BLaER1 treated with 17β-estradiol and CSF1 and Interleukin-3, amounts not matched to agents 10 nM and 100 nM (cell line): ENCODE data around the gene TMEM38A.

Experiments used
- H3K27ac ChIP-seq, 11 experiments: shearing (Covaris generic); formaldehyde crosslinking; 2 replicates each; pipeline ENCODE4 v1.8.1; 2022
- H3K27me3 ChIP-seq, 11 experiments: shearing (Covaris generic); formaldehyde crosslinking; 2 replicates each; pipeline ENCODE4 v1.8.1; 2022
- H3K36me3 ChIP-seq, 11 experiments: shearing (Covaris generic); formaldehyde crosslinking; 2 replicates each; pipeline ENCODE4 v1.8.1; 2022
- H3K4me1 ChIP-seq, 10 experiments: shearing (Covaris generic); formaldehyde crosslinking; 2 replicates each; pipeline ENCODE4 v1.8.1; 2022
- H3K4me2 ChIP-seq, 11 experiments: shearing (Covaris generic); formaldehyde crosslinking; 2 replicates each; pipeline ENCODE4 v1.8.1; 2022
- H3K4me3 ChIP-seq, 10 experiments: shearing (Covaris generic); formaldehyde crosslinking; 2 replicates each; pipeline ENCODE4 v1.8.1; 2022
- H3K9ac ChIP-seq, 11 experiments: shearing (Covaris generic); formaldehyde crosslinking; 2 replicates each; pipeline ENCODE4 v1.8.1; 2022
- H3K9me3 ChIP-seq, 11 experiments: shearing (Covaris generic); formaldehyde crosslinking; replicated peaks in 1 of 11; 2 replicates each; pipeline ENCODE4 v1.8.1; 2022
- H4K20me1 ChIP-seq, 11 experiments: shearing (Covaris generic); formaldehyde crosslinking; 2 replicates each; pipeline ENCODE4 v1.8.1; 2022
- Cebpa-rat ChIP-seq, 11 experiments: shearing (Covaris generic); IDR thresholded peaks; 2 replicates each; pipeline ENCODE4 v1.8.1; 2022

TMEM38A gene

GRCh38 chr19:16620584-16620983 lies 40.4 kb upstream of the TMEM38A start:
- Histone ChIP-seq H3K27ac (no peak overlapping the region), H3K9ac (peak overlapping the region in 1 of 11 experiments; percentile 41; a peak in 1 of 22 replicates), H3K27me3 (no peaks in the 10 kb centered on the region), H3K9me3 (no peaks in the 10 kb centered on the region), H3K4me2 (peak overlapping the region in 7 of 11 experiments; percentile 28 to 83 (median 52); a peak in 5 of 22 replicates), H4K20me1 (peaks cover 100% of the 10 kb centered on the region in 11 experiments), H3K36me3 (peaks cover 26 to 63% (median 40%) of the 10 kb centered on the region in 11 experiments), H3K4me1 (peaks cover 46 to 59% (median 54%) of the 10 kb centered on the region in 10 experiments), H3K4me3 (no peak overlapping the region)
- no peak for TF ChIP-seq Cebpa-rat (IDR thresholded peaks at IDR 0.05)

- Histone ChIP-seq H3K27me3 (no peaks in the 10 kb centered on the region), H3K9me3 (no peaks in the 10 kb centered on the region), H3K4me3 (no peak overlapping the region), H3K27ac (no peak overlapping the region), H3K4me1 (peaks cover 46 to 59% (median 54%) of the 10 kb centered on the region in 10 experiments), H4K20me1 (peaks cover 100% of the 10 kb centered on the region in 11 experiments), H3K9ac (peak overlapping the region in 3 of 11 experiments; percentile 1 to 12 (median 9); a peak in 3 of 22 replicates), H3K4me2 (no peak overlapping the region), H3K36me3 (peaks cover 26 to 70% (median 45%) of the 10 kb centered on the region in 11 experiments)
- TF ChIP-seq Cebpa-rat (IDR thresholded peaks at IDR 0.05) = no peak
Observed at GRCh38 chr19:16621165-16621800, 39.7 kb upstream of the TMEM38A start.

- Histone ChIP-seq H3K4me2 (no peak overlapping the region), H4K20me1 (peaks cover 93 to 99% (median 97%) of the 10 kb centered on the region in 11 experiments), H3K27ac (no peak overlapping the region), H3K4me3 (no peak overlapping the region), H3K27me3 (no peaks in the 10 kb centered on the region), H3K9ac (peak overlapping the region in 1 of 11 experiments; percentile 15; a peak in 2 of 22 replicates), H3K4me1 (peaks cover 32 to 45% (median 41%) of the 10 kb centered on the region in 10 experiments), H3K36me3 (peaks cover 26 to 69% (median 42%) of the 10 kb centered on the region in 11 experiments), H3K9me3 (no peaks in the 10 kb centered on the region)
- TF ChIP-seq Cebpa-rat (IDR thresholded peaks at IDR 0.05) = no peak
Observed at GRCh38 chr19:16623066-16623465, 37.9 kb upstream of the TMEM38A start.

- H3K4me1 ChIP-seq = peaks cover 30 to 40% (median 36%) of the 10 kb centered on the region in 10 experiments
- H3K4me3 ChIP-seq = no peak overlapping the region
- H3K9me3 ChIP-seq = no peaks in the 10 kb centered on the region
- no peak overlapping the region for H3K4me2 ChIP-seq
- peaks cover 88 to 93% (median 92%) of the 10 kb centered on the region in 11 experiments for H4K20me1 ChIP-seq
- peaks cover 26 to 64% (median 42%) of the 10 kb centered on the region in 11 experiments for H3K36me3 ChIP-seq
- no peak for TF ChIP-seq Cebpa-rat (IDR thresholded peaks at IDR 0.05)
- H3K27me3 ChIP-seq = no peaks in the 10 kb centered on the region
- peak overlapping the region in 2 of 11 experiments; percentile 15 to 42; a peak in 2 of 22 replicates for H3K9ac ChIP-seq
- no peak overlapping the region for H3K27ac ChIP-seq
Observed at GRCh38 chr19:16623576-16623975, 37.4 kb upstream of the TMEM38A start.

- Histone ChIP-seq H3K36me3 (peaks cover 26 to 63% (median 42%) of the 10 kb centered on the region in 11 experiments), H3K27ac (no peak overlapping the region)
Observed at GRCh38 chr19:16624236-16624635, 36.7 kb upstream of the TMEM38A start.

GRCh38 chr19:16625163-16625958 lies 35.6 kb upstream of the TMEM38A start:
- no peak for TF ChIP-seq Cebpa-rat (IDR thresholded peaks at IDR 0.05)
- Histone ChIP-seq H3K27me3 (no peaks in the 10 kb centered on the region), H3K4me3 (no peak overlapping the region), H3K9ac (peak overlapping the region in 9 of 11 experiments; percentile 2 to 99 (median 97); a peak in 14 of 22 replicates), H3K36me3 (peaks cover 32 to 66% (median 46%) of the 10 kb centered on the region in 11 experiments), H3K9me3 (no peaks in the 10 kb centered on the region), H3K4me2 (peak overlapping the region in 9 of 11 experiments; percentile 4 to 97 (median 92); a peak in 11 of 22 replicates), H4K20me1 (peaks cover 70 to 90% (median 74%) of the 10 kb centered on the region in 11 experiments), H3K4me1 (peaks cover 29 to 37% (median 33%) of the 10 kb centered on the region in 10 experiments), H3K27ac (no peak overlapping the region)

More at GRCh38 chr19:16624236-16624635, 36.7 kb upstream of the TMEM38A start:
- no peaks in the 10 kb centered on the region for H3K9me3 ChIP-seq
- no peak for TF ChIP-seq Cebpa-rat (IDR thresholded peaks at IDR 0.05)
- H3K4me2 ChIP-seq = no peak overlapping the region
- H4K20me1 ChIP-seq = peaks cover 81 to 90% (median 85%) of the 10 kb centered on the region in 11 experiments
- H3K4me3 ChIP-seq = no peak overlapping the region
- peaks cover 29 to 37% (median 33%) of the 10 kb centered on the region in 10 experiments for H3K4me1 ChIP-seq
- H3K27me3 ChIP-seq = no peaks in the 10 kb centered on the region
- peak overlapping the region in 4 of 11 experiments; percentile 7 to 42 (median 10); a peak in 2 of 22 replicates for H3K9ac ChIP-seq

GRCh38 chr19:16626796-16627192 lies 34.1 kb upstream of the TMEM38A start:
- H3K27ac ChIP-seq = peak overlapping the region; percentile 82 to 96 (median 89)
- H3K9me3 ChIP-seq = peaks cover 6 to 10% (median 8%) of the 10 kb centered on the region in 11 experiments; a peak in 17 of 22 replicates
- peak overlapping the region; percentile 94 to 99 (median 97) for H3K9ac ChIP-seq
- H3K36me3 ChIP-seq = peaks cover 46 to 66% (median 56%) of the 10 kb centered on the region in 11 experiments
- peak overlapping the region; percentile 81 to 97 (median 93) for H3K4me2 ChIP-seq
- no peaks in the 10 kb centered on the region for H3K27me3 ChIP-seq
- peaks cover 55 to 90% (median 60%) of the 10 kb centered on the region in 11 experiments for H4K20me1 ChIP-seq
- H3K4me3 ChIP-seq = peak overlapping the region; percentile 79 to 100 (median 98)
- TF ChIP-seq Cebpa-rat (IDR thresholded peaks at IDR 0.05) = no peak
- H3K4me1 ChIP-seq = peaks cover 27 to 33% (median 29%) of the 10 kb centered on the region in 10 experiments

- Histone ChIP-seq H3K4me2 (peak overlapping the region; percentile 81 to 97 (median 93)), H3K4me3 (peak overlapping the region; percentile 79 to 100 (median 98)), H4K20me1 (peaks cover 50 to 87% (median 54%) of the 10 kb centered on the region in 11 experiments), H3K9me3 (peaks cover 8 to 16% (median 12%) of the 10 kb centered on the region in 11 experiments; a peak in 17 of 22 replicates), H3K36me3 (peaks cover 50 to 67% (median 60%) of the 10 kb centered on the region in 11 experiments), H3K4me1 (peaks cover 27 to 33% (median 29%) of the 10 kb centered on the region in 10 experiments), H3K9ac (peak overlapping the region; percentile 94 to 99 (median 97)), H3K27ac (peak overlapping the region; percentile 82 to 96 (median 89)), H3K27me3 (no peaks in the 10 kb centered on the region)
- no peak for TF ChIP-seq Cebpa-rat (IDR thresholded peaks at IDR 0.05)
Observed at GRCh38 chr19:16627193-16627927, 33.6 kb upstream of the TMEM38A start.
